Activated CD4-positive, alpha-beta memory T cell treated with anti-CD3 and anti-CD28 coated beads, Interleukin-2, amount 10 ng/mL, durations not matched to agents 7 days and 5 days (primary cell): Measurements from ENCODE around the gene DHDH. TPM values are rescaled to one million over a fixed set of nuclear protein-coding genes. Genes with fewer than 3 reads are reported as not detected.

Experiments used
- CTCF ChIA-PET: fragments of 350-600 bp; sonication (Branson Sonifier 250); formaldehyde crosslinking; loops from one replicate; lab custom pipeline; 2021; ENCODE audit warnings: antibody characterized with exemption, inconsistent platforms; lab: Charles Lee
- POLR2A ChIA-PET: fragments of 350-600 bp; sonication (Branson Sonifier 250); formaldehyde crosslinking; loops from one replicate; lab custom pipeline; 2021; ENCODE audit warnings: antibody characterized with exemption; lab: Charles Lee
- DNase-seq: peaks from one replicate; pipeline ENCODE4 v3.0.0-alpha.2; 2020
- H3K27ac Mint-ChIP-seq: one replicate; pipeline ENCODE4 v1.8.0; 2021; ENCODE audit warnings: mild to moderate bottlenecking, mixed read lengths
- H3K27me3 Mint-ChIP-seq: one replicate; pipeline ENCODE4 v1.8.0; 2021; ENCODE audit warnings: mixed read lengths
- H3K36me3 Mint-ChIP-seq: one replicate; pipeline ENCODE4 v1.8.0; 2021; ENCODE audit warnings: low read depth, mixed read lengths
- H3K4me1 Mint-ChIP-seq: one replicate; pipeline ENCODE4 v1.8.0; 2021; ENCODE audit warnings: mixed read lengths
- H3K4me3 Mint-ChIP-seq: one replicate; pipeline ENCODE4 v1.8.0; 2021; ENCODE audit warnings: mild to moderate bottlenecking, mixed read lengths
- H3K9me3 Mint-ChIP-seq: one replicate; pipeline ENCODE4 v1.8.0; 2021; ENCODE audit warnings: mixed read lengths
- total RNA-seq, 2 experiments: library from RNA; stranded (reverse); gene quantifications; one replicate each; pipeline ENCODE4 v1.2.3, GENCODE V29; 2021

The DHDH gene
- total RNA-seq, 2 experiments from 2014 or later = 1.6 to 2.9 TPM

GRCh38 chr19:48938256-48938655 lies 4.8 kb downstream of the DHDH start:
- peaks cover 2% of the 10 kb centered on the region for H3K9me3 Mint-ChIP-seq
- ChIA-PET POLR2A (no interaction called here), CTCF (no interaction called here)
- peaks cover 8% of the 10 kb centered on the region for H3K36me3 Mint-ChIP-seq
- DNase-seq = no peak
- H3K4me1 Mint-ChIP-seq = peaks cover 16% of the 10 kb centered on the region
- H3K4me3 Mint-ChIP-seq = no peak overlapping the region
- no peak overlapping the region for H3K27ac Mint-ChIP-seq
- peaks cover 1% of the 10 kb centered on the region for H3K27me3 Mint-ChIP-seq

GRCh38 chr19:48940902-48941301 lies 7.4 kb downstream of the DHDH start:
- Mint-ChIP-seq H3K36me3 (peaks cover 8% of the 10 kb centered on the region), H3K4me1 (peaks cover 2% of the 10 kb centered on the region), H3K4me3 (no peak overlapping the region), H3K27me3 (no peaks in the 10 kb centered on the region), H3K27ac (no peak overlapping the region), H3K9me3 (peaks cover 2% of the 10 kb centered on the region)
- no peak for DNase-seq
- POLR2A ChIA-PET = interaction anchor here (0.7 kb wide), 1 partner anchor 40 kb away, joined by 3 read pairs; no protein-coding TSS in a partner anchor
- CTCF ChIA-PET = interaction anchor here (1.0 to 1.2 kb wide), 2 partner anchors 53 to 77 kb away, joined by 3 read pairs; partner anchors contain the start of gene RUVBL2

GRCh38 chr19:48943081-48943480 lies 9.6 kb downstream of the DHDH start:
- no peaks in the 10 kb centered on the region for H3K4me1 Mint-ChIP-seq
- H3K27me3 Mint-ChIP-seq = no peaks in the 10 kb centered on the region
- H3K27ac Mint-ChIP-seq = no peak overlapping the region
- peaks cover 8% of the 10 kb centered on the region for H3K36me3 Mint-ChIP-seq
- CTCF ChIA-PET = interaction anchor here (1.4 to 1.5 kb wide), 2 partner anchors 11 to 256 kb away, joined by 5 to 6 read pairs; partner anchors contain the start of gene BAX
- H3K9me3 Mint-ChIP-seq = peaks cover 8% of the 10 kb centered on the region
- no peak overlapping the region for H3K4me3 Mint-ChIP-seq
- no peak for DNase-seq
- POLR2A ChIA-PET = interaction anchor here (0.7 kb wide), 1 partner anchor 69 kb away, joined by 4 read pairs; no protein-coding TSS in a partner anchor

GRCh38 chr19:48945415-48945814 lies 11.9 kb downstream of the DHDH start:
- Mint-ChIP-seq H3K4me3 (no peak overlapping the region), H3K4me1 (no peaks in the 10 kb centered on the region), H3K27me3 (no peaks in the 10 kb centered on the region), H3K9me3 (peaks cover 11% of the 10 kb centered on the region), H3K36me3 (peaks cover 8% of the 10 kb centered on the region), H3K27ac (no peak overlapping the region)
- ChIA-PET CTCF (no interaction called here), POLR2A (no interaction called here)
- DNase-seq = no peak

- POLR2A ChIA-PET = no interaction called here
- Mint-ChIP-seq H3K27me3 (no peaks in the 10 kb centered on the region), H3K4me3 (no peak overlapping the region), H3K27ac (no peak overlapping the region), H3K4me1 (no peaks in the 10 kb centered on the region), H3K36me3 (peaks cover 8% of the 10 kb centered on the region), H3K9me3 (peaks cover 9% of the 10 kb centered on the region)
- no peak for DNase-seq
- CTCF ChIA-PET = no interaction called here
Observed at GRCh38 chr19:48945817-48946216, 12.3 kb downstream of the DHDH start.

GRCh38 chr19:48946463-48947257 lies 13.2 kb downstream of the DHDH start:
- DNase-seq = no peak
- CTCF ChIA-PET = no interaction called here
- H3K27ac Mint-ChIP-seq = no peak overlapping the region
- H3K4me3 Mint-ChIP-seq = no peak overlapping the region
- H3K4me1 Mint-ChIP-seq = no peaks in the 10 kb centered on the region
- H3K27me3 Mint-ChIP-seq = no peaks in the 10 kb centered on the region
- peaks cover 3% of the 10 kb centered on the region for H3K36me3 Mint-ChIP-seq
- H3K9me3 Mint-ChIP-seq = peaks cover 9% of the 10 kb centered on the region
- POLR2A ChIA-PET = no interaction called here

- CTCF ChIA-PET = no interaction called here
Observed at GRCh38 chr19:48947258-48947542, 13.7 kb downstream of the DHDH start.

GRCh38 chr19:48950159-48950558 lies 16.7 kb downstream of the DHDH start:
- Mint-ChIP-seq H3K4me3 (no peak overlapping the region), H3K27me3 (no peaks in the 10 kb centered on the region), H3K4me1 (peaks cover 8% of the 10 kb centered on the region), H3K9me3 (peaks cover 9% of the 10 kb centered on the region), H3K36me3 (peaks cover 3% of the 10 kb centered on the region), H3K27ac (no peak overlapping the region)
- CTCF ChIA-PET = interaction anchor here (0.6 kb wide), 1 partner anchor 14 kb away, joined by 4 read pairs; no protein-coding TSS in a partner anchor
- no peak for DNase-seq
- POLR2A ChIA-PET = interaction anchor here (1.1 kb wide), 1 partner anchor 68 kb away, joined by 3 read pairs; no protein-coding TSS in a partner anchor

More at GRCh38 chr19:48947258-48947542, 13.7 kb downstream of the DHDH start:
- DNase-seq = no peak
- Mint-ChIP-seq H3K27ac (no peak overlapping the region), H3K36me3 (peaks cover 3% of the 10 kb centered on the region), H3K4me3 (no peak overlapping the region), H3K9me3 (peaks cover 9% of the 10 kb centered on the region), H3K27me3 (no peaks in the 10 kb centered on the region), H3K4me1 (no peaks in the 10 kb centered on the region)
- POLR2A ChIA-PET = no interaction called here

- DNase-seq = no peak
- no peaks in the 10 kb centered on the region for H3K27me3 Mint-ChIP-seq
- no peak overlapping the region for H3K27ac Mint-ChIP-seq
- CTCF ChIA-PET = interaction anchor here (0.6 to 4.1 kb wide), 4 partner anchors 15 to 156 kb away, joined by 3 to 30 read pairs (median 6); partner anchors contain the start of genes GYS1 and RUVBL2
- POLR2A ChIA-PET = interaction anchor here (0.8 to 5.3 kb wide), 5 partner anchors 11 to 79 kb away, joined by 3 to 38 read pairs (median 4); partner anchors contain the start of genes DHDH, FTL and PPP1R15A
- no peak overlapping the region for H3K4me3 Mint-ChIP-seq
- peaks cover 16% of the 10 kb centered on the region for H3K4me1 Mint-ChIP-seq
- peaks cover 9% of the 10 kb centered on the region for H3K9me3 Mint-ChIP-seq
- peaks cover 11% of the 10 kb centered on the region for H3K36me3 Mint-ChIP-seq
Observed at GRCh38 chr19:48950830-48951519, 17.5 kb downstream of the DHDH start.

- peaks cover 26% of the 10 kb centered on the region for H3K36me3 Mint-ChIP-seq
- ChIA-PET CTCF (interaction anchor here (0.6 to 4.1 kb wide), 7 partner anchors 13 to 526 kb away, joined by 3 to 30 read pairs (median 5); partner anchors contain the start of genes GYS1 and RUVBL2), POLR2A (interaction anchor here (0.7 to 5.3 kb wide), 6 partner anchors 9 to 81 kb away, joined by 3 to 38 read pairs (median 11); partner anchors contain the start of genes DHDH, FTL, GYS1 and PPP1R15A)
- no peak for DNase-seq
- peaks cover 3% of the 10 kb centered on the region for H3K9me3 Mint-ChIP-seq
- no peak overlapping the region for H3K27ac Mint-ChIP-seq
- peaks cover 32% of the 10 kb centered on the region for H3K4me1 Mint-ChIP-seq
- H3K27me3 Mint-ChIP-seq = no peaks in the 10 kb centered on the region
- H3K4me3 Mint-ChIP-seq = no peak overlapping the region
Observed at GRCh38 chr19:48953141-48953540, 19.6 kb downstream of the DHDH start.

- H3K27me3 Mint-ChIP-seq = no peaks in the 10 kb centered on the region
- H3K36me3 Mint-ChIP-seq = peaks cover 34% of the 10 kb centered on the region
- H3K4me3 Mint-ChIP-seq = peak overlapping the region; percentile 78
- H3K27ac Mint-ChIP-seq = peak overlapping the region; percentile 84
- H3K4me1 Mint-ChIP-seq = peaks cover 39% of the 10 kb centered on the region
- POLR2A ChIA-PET = interaction anchor here (0.6 to 5.3 kb wide), 10 partner anchors 8 to 158 kb away, joined by 3 to 38 read pairs (median 6); partner anchors contain the start of genes DHDH, FTL, GYS1 and NUCB1
- CTCF ChIA-PET = interaction anchor here (0.6 to 4.1 kb wide), 7 partner anchors 10 to 159 kb away, joined by 3 to 30 read pairs (median 5); partner anchors contain the start of genes GYS1 and RUVBL2
- H3K9me3 Mint-ChIP-seq = no peaks in the 10 kb centered on the region
- no peak for DNase-seq
Observed at GRCh38 chr19:48953990-48954594, 20.6 kb downstream of the DHDH start.

- Mint-ChIP-seq H3K9me3 (no peaks in the 10 kb centered on the region), H3K4me3 (peak within 1 kb of the TSS; percentile 78), H3K4me1 (peaks cover 44% of the 10 kb centered on the region), H3K36me3 (peaks cover 34% of the 10 kb centered on the region), H3K27me3 (no peaks in the 10 kb centered on the region), H3K27ac (peak within 1 kb of the TSS; percentile 90)
- ChIA-PET CTCF (interaction anchor here (0.9 to 4.1 kb wide), 7 partner anchors 11 to 160 kb away, joined by 4 to 30 read pairs (median 5); partner anchors contain the start of genes GYS1 and RUVBL2), POLR2A (interaction anchor here (0.6 to 5.3 kb wide), 10 partner anchors 10 to 159 kb away, joined by 3 to 38 read pairs (median 6); partner anchors contain the start of genes DHDH, FTL, GYS1 and NUCB1)
- peak; percentile 96 for DNase-seq
Observed at GRCh38 chr19:48954595-48955307, 21.3 kb downstream of the DHDH start, which contains the start of gene BAX. BAX (plus strand) TSS chr19:48954875; CDS start chr19:48954929, 54 bp downstream.
